HG03442 (cell line): ENCODE results near the gene PADI4.
A peak's percentile ranks its signal among the peaks of the same experiment; 100 is the strongest.

Experiments used
- ATAC-seq: cut with Tn5 transposase; IDR thresholded peaks from one replicate; pipeline ENCODE4 v1.9.1; 2021; ENCODE audit warnings: mild to moderate bottlenecking, moderate library complexity; ENCODE audit not compliant: unreplicated experiment

The PADI4 gene, protein sequence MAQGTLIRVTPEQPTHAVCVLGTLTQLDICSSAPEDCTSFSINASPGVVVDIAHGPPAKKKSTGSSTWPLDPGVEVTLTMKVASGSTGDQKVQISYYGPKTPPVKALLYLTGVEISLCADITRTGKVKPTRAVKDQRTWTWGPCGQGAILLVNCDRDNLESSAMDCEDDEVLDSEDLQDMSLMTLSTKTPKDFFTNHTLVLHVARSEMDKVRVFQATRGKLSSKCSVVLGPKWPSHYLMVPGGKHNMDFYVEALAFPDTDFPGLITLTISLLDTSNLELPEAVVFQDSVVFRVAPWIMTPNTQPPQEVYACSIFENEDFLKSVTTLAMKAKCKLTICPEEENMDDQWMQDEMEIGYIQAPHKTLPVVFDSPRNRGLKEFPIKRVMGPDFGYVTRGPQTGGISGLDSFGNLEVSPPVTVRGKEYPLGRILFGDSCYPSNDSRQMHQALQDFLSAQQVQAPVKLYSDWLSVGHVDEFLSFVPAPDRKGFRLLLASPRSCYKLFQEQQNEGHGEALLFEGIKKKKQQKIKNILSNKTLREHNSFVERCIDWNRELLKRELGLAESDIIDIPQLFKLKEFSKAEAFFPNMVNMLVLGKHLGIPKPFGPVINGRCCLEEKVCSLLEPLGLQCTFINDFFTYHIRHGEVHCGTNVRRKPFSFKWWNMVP

GRCh38 chr1:17307946-17308345 lies at the start of gene PADI4:
Gene PADI4, plus strand, starts transcription at chr1:17308197. Its CDS starts 26 bp downstream, at chr1:17308223.
- ATAC-seq = no peak

- ATAC-seq = no peak
Observed at GRCh38 chr1:17258758-17259130, 49.3 kb upstream of the PADI4 start.

DNA sequence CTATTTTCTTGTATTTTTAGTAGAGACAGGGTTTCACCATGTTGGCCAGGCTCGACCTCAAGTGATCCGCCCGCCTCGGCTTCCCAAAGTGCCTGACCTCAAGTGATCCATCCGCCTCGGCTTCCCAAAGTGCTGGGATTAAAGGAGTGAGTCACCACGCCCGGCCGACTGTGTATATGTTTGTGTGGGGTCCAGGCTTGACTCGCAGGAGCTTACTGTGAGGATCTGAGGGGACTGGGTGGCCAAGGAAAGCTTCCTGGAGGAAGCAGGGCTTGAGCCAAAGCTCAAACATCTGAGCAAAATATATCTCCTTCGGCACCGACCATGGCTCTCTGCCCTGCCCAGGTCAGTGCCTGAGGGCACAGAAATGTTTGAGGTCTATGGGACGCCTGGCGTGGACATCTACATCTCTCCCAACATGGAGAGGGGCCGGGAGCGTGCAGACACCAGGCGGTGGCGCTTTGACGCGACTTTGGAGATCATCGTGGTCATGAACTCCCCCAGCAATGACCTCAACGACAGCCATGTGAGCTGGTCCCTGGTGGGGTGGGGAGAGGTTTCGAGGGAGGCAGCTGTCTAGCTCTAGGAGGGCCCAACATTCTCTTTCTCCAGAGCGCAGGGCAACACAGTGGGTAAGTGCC lies 48.6 kb upstream of the PADI4 start:
- ATAC-seq = no peak

DNA sequence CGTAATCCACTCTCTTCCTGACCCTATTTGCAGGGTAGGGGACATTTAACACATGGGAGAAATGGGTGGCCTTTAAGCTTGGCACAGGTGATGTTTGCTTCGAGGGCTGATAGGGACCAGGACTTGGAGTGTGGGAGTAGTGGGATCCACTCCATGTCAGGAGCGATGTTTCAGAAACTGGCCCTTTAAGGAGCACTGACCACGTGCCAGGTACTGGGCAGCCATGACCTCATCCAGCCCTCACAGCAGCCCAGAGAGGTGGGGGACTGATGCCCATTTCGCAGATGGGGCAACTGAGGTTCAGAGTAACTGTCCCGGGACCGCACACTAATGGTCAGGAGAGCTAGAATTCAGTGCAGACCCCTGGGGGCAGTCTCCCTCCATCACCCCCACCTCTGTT lies 47.7 kb upstream of the PADI4 start:
- no peak for ATAC-seq

GRCh38 chr1:17260738-17261137 lies 47.3 kb upstream of the PADI4 start:
- no peak for ATAC-seq

- ATAC-seq = no peak
Observed at GRCh38 chr1:17263936-17264335, 44.1 kb upstream of the PADI4 start.

GRCh38 chr1:17264470-17264869 lies 43.5 kb upstream of the PADI4 start:
- no peak for ATAC-seq

DNA sequence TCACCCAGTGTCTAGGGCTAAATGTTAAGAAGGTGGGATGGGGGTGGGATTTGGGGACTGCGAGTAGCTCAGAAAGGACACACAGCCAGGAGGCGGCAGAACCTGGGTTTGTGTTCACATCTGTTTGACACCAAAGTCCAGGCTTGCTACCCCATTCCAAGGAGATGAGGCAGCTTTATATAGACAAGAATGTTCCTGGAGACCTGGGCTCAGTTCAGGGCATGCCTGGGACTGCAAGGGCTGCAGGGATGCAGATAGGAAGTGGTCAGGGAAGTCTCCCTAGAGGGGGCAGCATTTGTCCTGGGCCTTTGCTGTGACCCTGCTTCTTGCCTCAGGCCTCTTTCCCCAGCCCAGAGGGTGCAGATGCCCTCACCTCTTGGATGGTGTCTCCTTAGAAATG lies 42.8 kb upstream of the PADI4 start:
- ATAC-seq = no peak

DNA sequence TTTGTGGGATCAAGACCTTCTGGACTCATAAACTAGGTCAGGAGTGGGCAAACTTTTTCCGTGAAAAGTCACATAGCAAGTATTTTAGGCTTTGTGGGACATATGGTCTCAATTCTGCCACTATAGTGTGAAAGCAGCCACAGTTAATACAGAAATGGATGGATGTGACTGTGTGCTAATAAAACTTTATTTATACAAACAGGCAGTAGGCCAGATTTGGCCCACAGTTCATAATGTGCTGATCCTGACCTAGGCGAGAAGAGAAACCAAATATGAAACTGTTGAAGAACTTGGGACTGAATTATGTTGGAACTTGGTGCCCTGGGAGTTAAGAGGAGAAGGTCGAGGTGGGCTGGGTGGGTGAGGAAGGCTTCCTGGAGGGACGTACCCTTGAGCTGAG lies 42.0 kb upstream of the PADI4 start:
- no peak for ATAC-seq

DNA sequence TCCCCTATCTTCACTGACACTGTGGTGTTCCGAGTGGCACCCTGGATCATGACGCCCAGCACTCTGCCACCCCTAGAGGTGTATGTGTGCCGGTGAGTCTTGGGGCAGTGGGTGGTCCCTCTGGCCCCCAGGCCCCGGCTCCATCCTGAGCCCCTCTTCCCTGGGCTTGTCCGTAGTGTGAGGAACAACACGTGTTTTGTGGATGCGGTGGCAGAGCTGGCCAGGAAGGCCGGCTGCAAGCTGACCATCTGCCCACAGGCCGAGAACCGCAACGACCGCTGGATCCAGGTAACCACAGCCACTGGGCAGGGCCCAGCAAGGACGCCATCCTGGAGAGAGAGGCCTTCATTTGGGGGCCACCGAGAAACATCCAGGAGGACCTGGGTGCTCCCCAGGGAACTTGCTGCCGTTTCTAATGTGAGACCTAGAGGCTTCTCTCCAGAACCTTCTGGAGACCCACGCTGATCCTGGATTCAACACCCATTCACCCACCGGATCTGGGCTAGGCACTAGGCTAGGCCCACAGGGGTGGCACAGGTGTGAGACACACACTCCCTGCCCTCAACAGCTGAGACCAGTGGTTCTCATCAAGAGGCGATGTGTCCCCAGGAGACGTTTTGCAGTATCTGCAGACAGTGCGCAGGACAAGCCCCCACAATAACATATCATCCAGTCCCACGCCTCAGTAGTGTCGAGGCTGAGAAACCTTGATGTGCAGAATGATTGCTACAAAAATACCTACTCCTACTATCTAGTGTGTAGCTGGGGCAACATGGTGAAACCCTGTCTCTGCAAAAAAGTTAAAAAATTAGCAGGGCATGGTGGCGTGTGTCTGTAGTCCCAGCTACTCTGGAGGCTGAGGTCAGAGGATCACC lies 36.9 kb upstream of the PADI4 start:
- ATAC-seq = no peak

DNA sequence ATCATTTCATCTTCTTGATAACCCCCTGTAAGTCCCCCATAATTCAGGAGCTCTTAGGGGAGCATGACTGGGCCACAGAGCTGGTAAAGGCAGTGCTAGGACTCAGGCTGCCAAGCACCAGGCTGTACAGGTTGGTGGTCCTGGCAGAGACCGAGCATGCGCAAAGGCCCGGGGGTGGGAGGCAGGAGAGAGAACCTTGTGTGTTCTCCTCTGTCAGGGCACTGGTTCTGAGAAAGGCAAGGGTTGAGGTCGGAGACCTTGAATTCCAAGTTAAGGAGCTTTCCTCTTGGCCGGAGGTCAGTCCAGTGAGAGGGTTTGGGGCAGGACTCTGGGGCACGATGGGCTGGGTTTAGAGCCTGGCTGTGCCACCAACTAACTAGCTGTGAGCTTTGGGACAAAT lies 35.9 kb upstream of the PADI4 start:
- no peak for ATAC-seq

GRCh38 chr1:17272646-17273045 lies 35.4 kb upstream of the PADI4 start:
- no peak for ATAC-seq

GRCh38 chr1:17273096-17273495 lies 34.9 kb upstream of the PADI4 start:
- no peak for ATAC-seq

- ATAC-seq = peak; percentile 35
Observed at GRCh38 chr1:17274186-17275170, 33.5 kb upstream of the PADI4 start.

GRCh38 chr1:17276568-17276967 lies 31.4 kb upstream of the PADI4 start:
- no peak for ATAC-seq

DNA sequence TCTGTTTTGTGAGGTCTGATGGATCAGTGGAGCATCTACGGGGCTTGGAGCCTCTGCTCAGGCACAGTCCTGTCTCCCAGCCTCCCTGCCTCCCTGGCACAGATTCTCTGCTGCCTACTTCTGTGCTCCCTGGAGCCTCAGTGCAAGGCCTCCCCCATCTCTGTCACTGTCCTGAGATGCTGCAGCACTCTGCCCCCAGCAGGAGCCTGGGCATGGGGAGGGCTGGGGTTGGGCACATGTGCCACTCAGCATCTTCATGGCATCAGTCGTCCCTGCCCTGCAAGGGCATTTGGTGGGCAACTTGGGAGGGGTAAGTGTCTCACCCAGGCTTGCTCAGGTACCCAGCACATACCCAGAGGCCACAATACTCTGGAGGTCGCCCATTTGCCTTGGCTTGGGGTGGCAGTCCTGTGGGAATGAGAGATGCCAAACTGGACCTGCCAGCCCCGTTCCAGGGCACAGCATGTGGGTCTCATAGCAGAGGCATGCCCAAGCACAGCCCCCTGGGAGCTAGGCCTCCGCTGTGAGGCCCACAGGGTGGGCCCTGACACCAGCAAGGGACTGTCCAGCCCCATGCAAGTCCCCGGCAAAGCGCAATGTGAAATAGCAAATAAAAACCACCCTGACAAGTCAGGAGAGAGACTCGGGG lies 30.4 kb upstream of the PADI4 start:
- ATAC-seq = no peak

GRCh38 chr1:17278996-17279830 lies 28.8 kb upstream of the PADI4 start:
- no peak for ATAC-seq

GRCh38 chr1:17280436-17280835 lies 27.6 kb upstream of the PADI4 start:
- ATAC-seq = no peak
